HL-60/S4 (cell line): ENCODE results near the gene FBN1.

Source experiments
- in situ Hi-C: fragments of 300-500 bp; cut with MboI; formaldehyde crosslinking; loops from 2 replicates; pipeline ENCODE4 v1.14.3; 2022; ENCODE audit warnings: low sequenced_read_pairs

The FBN1 gene

GRCh38 chr15:48584090-48584811, 61.3 kb downstream of the FBN1 start:
- in situ Hi-C loops, result no loop called here

GRCh38 chr15:48582452-48583247, 62.9 kb downstream of the FBN1 start:
- in situ Hi-C loops, result no loop called here

GRCh38 chr15:48581219-48581618, 64.3 kb downstream of the FBN1 start:
- in situ Hi-C loops, result no loop called here

- in situ Hi-C loops, result no loop called here
Measured at GRCh38 chr15:48580736-48581135, 64.8 kb downstream of the FBN1 start.

DNA sequence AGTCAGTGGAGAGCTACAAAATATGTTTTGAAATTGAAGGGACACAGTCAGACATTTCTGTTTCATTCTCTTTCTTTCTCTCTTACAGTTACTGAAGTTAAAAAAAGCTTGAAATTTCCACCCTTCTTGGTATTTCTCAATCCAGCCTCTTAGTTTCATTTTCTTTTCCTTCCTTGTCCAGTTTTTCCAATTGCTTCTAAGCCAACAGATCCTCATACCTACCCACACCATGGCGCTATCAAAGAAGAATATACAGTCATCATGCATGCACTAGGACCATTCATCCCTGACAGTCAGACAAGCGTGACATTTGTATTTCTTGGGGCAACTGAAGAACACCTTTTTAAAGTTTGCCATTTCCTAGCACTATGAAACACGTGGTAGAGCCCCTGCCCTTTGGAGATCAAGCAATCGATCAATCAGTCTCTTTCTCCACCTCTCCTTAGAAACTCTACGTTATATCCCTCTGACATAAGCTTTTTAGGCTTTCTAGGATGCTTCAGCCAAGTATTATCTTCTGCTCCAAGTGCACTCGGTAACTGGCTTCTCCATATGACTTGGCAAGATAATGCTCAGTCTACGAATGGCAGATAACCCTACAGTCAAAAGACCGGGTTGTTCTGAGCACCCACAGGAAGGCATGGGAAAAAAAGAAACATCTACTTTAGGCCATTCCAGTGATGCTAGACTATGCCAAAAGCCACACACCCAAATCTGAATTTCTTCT, 65.4 kb downstream of the FBN1 start:
- in situ Hi-C loops, result no loop called here

DNA sequence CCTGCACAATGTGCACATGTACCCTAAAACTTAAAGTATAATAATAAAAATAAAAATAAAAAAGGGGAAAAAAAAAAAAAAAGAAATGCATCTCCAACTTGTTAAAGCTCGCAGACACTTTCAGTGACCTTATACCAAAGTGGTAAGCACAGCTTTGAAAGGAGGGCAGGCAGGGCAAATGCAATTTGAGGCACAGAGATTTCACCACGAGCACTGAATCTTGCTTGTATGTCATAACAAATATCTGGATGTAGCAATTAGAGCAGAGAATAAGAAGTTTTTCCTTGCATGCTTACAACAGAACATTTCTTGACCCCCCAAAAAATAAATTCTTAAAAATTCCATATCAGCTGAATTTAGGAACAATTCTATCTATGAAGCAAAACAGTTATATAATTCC, 66.5 kb downstream of the FBN1 start:
- in situ Hi-C loops, result no loop called here

DNA sequence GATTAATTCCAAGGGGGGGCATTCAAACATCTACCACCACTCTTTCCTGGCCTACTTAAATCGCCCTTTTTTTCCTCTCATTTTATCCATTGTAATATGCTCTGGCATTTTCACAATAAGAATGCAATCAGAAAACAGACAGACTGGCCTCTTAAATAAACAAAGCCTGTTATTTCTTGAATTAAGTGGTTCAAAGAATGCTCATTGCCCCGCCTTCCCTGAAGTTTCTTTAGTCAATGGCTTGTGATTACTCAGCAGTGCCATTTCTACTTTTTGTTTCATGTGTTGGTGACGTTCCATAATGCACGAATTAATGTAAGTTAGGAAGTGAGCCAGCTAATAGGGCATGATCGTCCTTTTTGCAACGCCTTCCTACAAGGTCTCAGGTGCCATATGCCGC, 68.0 kb downstream of the FBN1 start:
- in situ Hi-C loops, result no loop called here

DNA sequence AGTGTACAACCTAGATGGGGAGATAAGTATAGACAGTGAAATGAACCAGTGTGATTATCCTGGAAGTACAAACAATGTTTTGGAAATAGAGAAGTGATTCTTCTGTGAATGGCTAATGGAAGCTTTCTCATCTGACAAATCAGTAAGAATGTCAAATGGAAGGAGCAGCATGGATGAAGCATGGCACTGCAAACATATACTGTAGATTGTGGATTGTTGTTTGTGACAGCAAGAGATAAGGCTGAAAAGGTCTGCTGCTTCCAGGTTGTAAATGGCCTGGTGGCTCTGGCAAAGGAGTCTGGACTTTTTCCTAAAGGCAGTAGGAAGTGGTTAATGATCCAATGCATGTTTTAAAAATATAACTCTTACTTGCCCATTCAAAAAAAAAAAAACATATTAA, 71.3 kb downstream of the FBN1 start:
- in situ Hi-C loops, result no loop called here

DNA sequence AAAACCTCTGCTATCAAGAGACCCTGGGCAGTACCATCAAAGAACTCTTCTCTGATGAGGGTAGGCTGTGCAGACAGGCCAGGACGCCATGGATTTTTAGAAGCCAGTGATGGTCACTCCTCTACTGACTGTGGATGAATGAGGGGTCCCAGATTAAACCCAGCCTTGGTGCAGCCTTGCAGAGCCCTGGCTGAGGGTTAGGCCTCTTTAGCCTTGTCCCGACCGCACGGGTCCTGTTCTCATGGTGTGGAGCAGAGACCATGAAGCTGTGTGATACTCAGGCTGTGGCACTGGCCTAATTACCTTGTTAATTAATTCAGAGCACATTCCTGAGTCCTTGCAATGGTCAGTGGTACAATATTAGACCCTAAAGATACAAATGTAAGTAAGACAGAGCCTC, 71.7 kb downstream of the FBN1 start:
- in situ Hi-C loops, result no loop called here

- in situ Hi-C loops, result no loop called here
Measured at GRCh38 chr15:48572823-48573222, 72.7 kb downstream of the FBN1 start.

DNA sequence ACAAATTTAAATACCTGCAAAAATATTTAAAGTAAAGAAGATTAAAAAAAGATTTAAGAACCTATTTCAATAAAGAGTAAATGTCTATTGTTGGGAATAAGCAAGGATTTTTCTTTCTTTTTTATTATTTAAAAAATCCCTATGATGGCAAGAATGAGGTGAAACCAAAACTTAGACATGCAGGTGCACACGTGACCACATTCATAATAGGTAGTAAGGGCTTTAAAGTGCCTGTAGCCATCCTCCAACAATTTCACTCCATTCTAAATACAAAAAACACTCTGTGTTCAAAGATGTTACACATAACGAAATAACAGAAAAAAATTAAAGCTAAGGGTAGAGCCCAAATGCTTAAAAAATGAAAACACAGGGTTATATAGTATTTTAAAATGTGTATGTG, 74.0 kb downstream of the FBN1 start:
- in situ Hi-C loops, result no loop called here

DNA sequence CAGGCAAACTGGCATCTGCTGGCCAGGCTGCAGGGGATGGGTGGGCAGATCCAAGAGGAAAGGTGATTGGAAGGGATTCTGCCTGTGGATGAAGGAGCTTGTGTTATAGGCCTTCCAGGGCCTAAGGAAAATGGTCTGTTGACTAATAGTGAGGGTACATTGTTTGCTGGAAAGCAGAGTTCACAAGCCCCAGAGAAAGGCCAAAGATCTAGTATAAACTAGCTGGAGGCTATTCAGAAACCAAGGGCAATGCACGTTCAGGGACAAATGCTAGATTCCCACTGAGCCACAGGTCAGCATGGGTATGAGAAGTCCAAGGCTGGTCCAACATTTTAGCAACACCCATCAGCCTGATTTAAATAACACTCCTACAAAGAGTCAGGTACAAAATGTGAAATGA, 74.7 kb downstream of the FBN1 start:
- in situ Hi-C loops, result no loop called here

- in situ Hi-C loops, result no loop called here
Measured at GRCh38 chr15:48569591-48570302, 75.8 kb downstream of the FBN1 start.

DNA sequence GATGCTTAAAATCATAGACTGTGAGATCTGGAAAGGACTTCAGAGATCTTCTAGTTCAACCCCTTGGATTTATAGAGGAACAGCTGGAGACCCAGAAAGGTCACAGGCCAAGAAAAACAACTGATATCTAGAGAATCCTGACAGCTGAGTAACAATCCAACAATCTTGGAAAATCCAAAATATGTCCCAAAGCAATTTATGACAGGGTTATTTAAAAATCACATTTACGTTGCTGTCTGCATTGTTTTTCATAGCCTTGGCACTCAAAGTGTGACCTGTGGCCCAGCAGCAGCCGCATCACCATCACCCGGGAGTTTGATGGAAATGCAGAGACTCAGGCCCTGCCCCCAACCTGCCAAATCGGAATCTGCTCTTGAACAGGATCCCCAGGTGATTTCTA, 78.8 kb downstream of the FBN1 start:
- in situ Hi-C loops, result no loop called here

DNA sequence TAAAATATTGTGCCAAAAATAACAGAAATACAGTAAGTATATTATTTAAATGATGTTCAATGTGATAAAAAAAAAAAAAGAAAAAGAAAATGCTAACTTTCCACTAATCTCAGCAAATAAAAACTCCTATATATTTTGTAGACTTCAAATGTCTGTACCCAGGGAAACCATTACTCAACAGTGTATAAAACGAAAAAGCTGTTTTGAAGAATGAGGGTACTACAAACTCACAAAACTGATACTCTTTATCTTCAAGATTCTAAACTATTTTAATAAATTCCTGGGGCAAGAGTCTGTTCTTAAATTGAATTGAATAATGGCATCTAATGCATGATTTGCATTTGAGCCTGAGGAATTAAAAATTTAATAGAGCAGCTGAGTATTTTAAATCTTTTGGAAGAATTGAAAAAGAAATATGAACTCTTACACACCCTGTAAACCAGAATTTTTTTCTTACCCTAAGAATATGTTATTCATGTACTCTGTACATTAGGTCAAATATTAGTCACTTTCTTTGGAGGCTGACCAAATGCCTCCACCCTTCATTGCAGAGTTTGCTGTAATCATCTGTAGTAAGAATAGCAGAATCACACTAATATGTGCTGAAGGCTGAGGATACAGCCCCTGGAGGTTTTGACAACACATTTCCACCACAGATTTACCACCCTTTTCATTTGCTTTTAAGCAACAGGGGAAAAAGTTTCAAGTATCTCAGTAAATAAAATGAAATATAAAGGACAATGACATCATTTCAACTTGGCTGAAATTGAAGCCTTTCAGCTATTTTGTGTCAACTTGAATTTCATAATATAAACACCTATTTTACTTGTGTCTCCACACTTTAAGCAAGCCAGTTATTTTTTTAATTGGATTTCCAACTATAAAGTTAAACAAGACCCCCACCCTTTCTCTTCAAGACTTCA, 79.7 kb downstream of the FBN1 start:
- in situ Hi-C loops, result no loop called here

GRCh38 chr15:48564690-48565089, 80.8 kb downstream of the FBN1 start:
- in situ Hi-C loops, result no loop called here

DNA sequence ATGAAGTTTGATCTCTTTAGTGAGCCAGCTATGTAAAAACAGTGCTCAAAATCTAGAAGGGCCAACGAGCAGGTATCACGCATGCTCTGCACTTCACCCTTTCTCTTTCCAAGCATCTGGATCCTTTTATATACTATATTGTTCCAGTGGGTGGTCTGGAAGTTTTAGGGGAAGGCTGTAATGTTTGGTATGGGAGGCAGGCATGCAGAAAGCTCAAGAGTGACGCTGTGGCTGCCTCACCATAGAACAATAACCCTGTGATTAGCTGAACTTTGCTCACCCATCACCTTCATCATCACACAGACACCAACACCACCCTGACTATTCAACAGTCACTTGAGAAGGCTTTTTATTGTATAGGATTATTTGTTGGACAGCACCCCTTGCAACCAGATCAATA, 81.6 kb downstream of the FBN1 start:
- in situ Hi-C loops, result no loop called here

DNA sequence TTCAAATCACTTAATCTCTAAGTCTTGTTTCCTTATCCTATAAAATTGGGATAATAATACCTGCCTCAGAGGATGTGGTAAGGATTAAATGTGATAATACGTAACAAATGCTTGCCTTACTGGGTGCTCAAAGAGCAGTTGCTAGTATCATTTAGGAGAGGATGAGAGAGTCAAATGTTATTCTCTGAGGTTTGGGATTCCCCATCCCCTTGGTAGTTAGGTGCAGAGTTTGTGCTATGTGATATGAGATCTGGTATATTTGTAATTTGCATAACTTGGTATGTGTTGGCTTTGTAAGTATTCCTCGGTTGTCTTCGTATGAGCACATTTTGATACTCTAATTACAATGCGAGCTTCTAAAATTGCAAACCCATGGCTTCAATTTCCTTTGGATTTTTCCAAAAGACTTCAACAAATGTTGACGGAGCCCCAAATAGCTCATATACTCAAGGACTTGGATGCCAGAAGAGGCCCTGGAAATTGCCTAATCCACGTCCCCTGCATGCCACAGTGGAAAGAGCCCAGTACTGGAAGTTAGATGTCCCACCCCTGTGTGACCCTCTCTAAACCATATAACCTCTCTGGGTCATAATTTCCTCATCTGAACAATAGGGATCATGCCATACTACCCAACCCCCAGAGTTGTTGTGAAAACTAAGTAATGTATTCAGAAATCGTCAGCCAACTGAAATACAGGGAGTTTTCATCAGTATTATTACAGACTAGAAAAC, 85.0 kb downstream of the FBN1 start:
- in situ Hi-C loops, result no loop called here

DNA sequence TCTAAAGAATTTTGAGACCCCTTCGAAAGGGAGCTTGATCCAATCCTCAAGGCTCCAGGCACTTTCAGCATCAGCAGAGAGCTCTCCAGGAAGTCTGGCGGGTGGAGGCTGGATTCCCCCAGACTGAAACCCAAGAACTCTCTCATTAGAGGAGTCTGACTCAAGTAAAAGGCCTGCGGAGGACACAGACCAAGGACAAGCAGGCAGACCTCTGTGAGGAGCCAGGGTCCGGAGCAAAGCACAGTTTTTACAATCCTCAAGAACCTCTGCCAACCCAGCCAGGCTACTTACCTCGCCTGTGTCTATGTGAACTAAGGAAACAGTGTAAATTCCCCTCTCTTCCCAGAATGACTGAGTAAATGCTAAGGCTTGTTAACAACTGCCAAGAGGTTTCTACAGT, 86.2 kb downstream of the FBN1 start:
- in situ Hi-C loops, result no loop called here

GRCh38 chr15:48558226-48558625, 87.3 kb downstream of the FBN1 start:
- in situ Hi-C loops, result no loop called here
